ENCODE data around the gene CCDC149.

The CCDC149 gene

DNA sequence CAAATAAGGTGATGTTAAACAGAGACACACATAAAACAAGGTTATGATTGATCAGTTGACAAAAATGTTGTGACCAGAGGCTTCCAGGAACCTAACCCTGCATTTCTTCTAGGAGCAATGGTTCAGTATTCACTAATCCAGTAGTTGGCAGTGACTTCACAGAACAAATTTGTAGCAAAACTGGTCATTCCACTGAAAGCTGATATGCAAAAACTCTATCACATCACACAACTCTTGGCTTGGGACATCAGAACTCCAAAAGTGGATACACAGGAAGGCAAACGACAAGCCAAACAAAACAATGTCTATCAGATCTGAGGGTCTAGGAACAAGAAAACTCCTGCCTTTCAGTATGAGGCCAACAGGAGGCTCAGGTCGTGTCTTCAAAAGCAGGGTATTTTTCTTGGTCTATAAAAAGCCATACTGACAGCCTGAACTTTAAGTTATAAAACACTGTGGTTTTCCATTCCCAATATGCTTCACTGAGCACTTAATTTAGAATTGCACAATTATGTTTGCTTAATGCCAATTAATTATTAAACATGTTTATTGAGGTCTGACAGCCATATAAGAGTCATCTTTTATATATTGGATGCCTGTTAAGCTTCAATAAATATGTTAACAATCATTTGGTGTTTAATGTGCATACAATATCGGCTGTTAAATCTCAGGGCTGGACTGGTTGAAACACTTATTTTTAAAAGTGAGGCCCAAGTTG is 71.9 kb downstream of the CCDC149 start:
- DNase-seq (ENCODE audit: low read depth) = no peak

DNA sequence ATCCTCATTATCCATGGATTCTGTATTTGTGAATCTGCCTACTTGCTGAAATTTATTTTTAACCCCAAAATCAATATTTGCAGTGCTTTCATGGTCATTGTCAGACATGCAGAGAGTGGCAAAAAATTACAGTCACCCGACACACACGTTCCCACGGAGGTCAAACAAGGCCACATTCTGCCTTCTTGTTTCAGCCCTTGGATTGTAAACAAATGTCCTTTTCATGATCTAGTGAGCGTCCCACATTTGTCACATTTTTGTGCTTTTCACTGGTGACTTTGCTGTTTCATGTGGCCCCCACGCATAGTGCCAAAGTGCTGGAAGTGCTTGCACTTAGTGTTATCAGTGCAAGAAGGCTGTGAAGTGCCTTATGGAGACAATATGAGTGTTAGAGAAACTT is 72.5 kb downstream of the CCDC149 start:
- no peak for DNase-seq (ENCODE audit: low read depth)

DNA sequence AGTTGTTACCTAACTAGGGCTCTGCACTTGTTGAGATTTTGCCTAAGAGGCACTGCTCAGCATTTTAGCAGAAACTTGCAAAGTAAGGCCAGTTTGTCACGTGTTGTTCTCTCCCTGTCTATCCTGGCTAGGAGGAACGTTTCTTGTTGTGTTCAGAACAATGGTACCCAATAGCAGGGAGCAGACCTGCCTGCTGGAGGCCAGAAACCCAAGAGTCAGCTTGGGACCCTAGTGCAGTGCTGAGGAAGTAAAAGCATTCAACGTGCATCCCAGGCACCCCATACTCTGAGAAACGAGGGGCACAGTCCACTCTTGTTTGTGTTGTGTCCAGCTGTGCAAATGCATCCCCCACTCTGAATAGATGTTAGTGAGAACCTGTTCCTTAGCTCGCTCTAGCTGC is 75.1 kb downstream of the CCDC149 start:
- no peak for DNase-seq (ENCODE audit: low read depth)

DNA sequence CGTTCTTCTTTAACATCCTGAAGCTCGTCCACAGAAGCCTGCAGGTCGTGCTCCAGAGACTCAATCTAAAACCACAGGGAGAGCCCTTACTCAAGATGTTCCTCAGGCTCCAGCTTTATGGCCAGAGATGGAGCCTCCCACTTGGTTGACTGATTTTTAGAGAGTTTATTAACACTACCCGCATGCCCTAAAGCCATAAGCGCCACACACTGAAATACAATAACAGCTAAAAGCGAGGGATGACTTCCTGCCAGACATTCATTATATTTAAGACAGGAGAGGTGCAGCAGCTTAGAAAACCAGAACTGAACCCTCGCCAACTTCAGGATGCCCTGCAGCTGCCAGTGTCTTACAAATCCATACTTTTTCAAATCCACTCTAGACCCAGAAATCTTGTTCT is 75.5 kb downstream of the CCDC149 start:
- DNase-seq (ENCODE audit: low read depth) = no peak

DNA sequence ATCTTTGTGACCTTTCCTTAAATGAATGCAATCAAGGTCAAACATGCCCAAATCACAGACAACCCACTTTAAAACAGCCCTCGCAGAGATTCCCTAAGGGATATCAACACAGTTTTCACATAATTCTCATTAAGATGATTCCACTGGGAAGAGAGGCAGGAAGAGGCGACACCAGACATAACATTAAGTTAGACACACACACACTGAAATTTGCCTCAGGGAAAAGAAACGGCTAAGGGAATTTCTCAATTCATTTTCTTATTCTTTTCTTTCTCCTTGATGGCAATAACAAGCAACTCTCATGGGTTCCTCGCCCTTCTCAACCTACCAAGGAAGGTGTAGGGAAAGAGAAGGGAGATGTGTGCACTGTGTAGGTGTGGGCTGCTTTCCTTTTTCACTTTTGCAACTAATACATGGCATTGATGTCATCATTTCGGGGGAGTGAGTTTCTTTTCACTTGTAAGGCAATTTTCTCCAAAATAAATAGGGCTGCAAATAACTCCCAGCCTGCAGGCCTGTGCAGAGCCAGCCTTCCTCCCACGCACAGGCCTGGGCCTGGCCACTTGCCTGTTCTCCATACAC is 76.1 kb downstream of the CCDC149 start:
- no peak for DNase-seq (ENCODE audit: low read depth)

DNA sequence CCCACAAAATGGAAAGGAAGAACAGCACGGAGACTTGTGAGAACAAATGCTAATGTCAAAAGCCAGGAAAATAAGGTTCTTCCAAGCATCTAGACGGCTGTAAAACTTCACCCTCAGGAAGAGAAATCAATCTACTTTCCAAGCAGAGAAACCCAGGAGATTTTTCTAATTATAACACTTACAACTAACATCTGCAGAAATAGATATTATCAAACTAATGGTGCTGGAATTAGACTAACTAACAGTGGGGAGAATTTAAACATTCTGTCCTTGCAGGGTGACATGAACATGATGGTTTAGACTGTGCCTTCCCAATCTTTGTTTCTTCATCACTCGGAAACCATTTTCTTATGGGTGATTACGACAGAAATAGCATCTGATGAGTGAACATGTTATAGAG is 77.1 kb downstream of the CCDC149 start:
- DNase-seq (ENCODE audit: low read depth) = no peak

DNA sequence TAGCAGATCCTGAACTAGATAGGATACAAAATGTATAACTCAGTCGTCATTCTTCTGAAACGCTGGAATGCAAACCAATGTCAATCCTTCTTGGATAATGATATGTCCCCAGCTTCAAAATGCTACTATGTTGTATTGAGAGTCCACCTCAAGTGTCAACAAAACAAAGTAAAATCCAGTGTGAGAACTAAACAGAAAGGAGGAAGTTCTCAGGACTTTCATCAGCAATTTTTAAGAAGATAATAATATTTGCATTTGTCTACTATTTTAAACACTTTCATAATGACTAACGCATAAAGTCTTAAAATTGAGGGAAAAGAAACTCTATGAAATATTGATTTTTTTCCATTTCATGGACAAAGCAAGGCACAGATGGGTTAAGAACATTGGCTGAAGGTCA is 81.2 kb downstream of the CCDC149 start:
- no peak for DNase-seq (ENCODE audit: low read depth)

DNA sequence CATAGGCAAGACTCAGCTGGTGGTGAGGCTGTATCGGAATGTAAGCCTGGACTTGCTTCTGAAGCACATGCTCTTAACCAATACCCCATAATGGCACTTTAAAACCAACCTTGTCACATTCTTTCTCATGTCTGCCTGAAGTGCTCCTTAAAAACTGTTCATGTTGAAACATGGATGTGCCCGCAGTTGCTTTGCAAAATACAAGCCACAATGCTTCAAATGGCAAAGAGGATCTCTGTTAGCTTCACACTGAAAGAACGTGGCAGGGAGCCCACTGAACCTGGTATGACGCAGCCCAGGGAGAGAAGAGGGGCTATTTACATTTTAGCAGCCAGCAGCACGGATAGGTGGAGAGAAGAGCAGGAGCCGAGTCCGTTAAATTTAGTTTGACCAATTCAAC is 88.1 kb downstream of the CCDC149 start:
- no peak for DNase-seq (ENCODE audit: low read depth)

DNA sequence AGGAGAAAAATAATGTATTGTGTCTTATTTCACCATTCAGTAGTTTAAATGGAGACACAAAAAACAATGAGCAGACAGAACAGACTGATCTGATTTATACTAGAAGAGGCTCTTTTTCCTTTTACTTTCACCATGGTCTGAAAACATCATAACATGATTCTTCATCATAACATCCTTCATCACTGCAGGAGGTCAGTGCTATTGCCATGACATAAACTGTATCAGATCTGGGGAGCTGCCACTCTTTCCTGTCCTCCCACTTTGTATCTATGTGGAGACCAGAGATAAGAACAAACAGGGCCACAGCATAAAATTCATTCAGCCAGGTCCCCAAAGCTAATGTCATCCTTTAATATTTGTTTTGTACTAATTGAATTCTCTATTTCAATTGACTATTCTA is 92.3 kb downstream of the CCDC149 start:
- no peak for DNase-seq (ENCODE audit: low read depth)

DNA sequence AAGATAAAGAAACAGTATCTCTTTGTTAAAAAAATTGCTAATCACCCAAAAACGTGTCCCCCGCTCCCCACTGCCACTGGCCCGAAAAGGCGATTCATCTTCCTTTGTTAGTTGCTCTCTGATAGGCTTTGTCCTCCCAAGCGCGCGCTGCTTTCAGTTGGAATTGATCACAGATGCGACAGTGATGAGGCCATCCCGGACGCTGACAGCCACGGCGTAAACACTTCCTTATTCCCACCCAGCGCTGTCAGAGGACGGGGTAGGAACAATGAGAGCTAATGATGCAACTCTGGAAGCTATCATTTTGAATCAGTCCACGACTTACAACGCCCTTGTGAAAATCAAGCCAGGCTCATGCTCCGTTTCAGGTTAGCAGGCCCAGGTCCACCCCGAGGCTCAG is 96.0 kb downstream of the CCDC149 start:
- DNase-seq (ENCODE audit: low read depth) = no peak

DNA sequence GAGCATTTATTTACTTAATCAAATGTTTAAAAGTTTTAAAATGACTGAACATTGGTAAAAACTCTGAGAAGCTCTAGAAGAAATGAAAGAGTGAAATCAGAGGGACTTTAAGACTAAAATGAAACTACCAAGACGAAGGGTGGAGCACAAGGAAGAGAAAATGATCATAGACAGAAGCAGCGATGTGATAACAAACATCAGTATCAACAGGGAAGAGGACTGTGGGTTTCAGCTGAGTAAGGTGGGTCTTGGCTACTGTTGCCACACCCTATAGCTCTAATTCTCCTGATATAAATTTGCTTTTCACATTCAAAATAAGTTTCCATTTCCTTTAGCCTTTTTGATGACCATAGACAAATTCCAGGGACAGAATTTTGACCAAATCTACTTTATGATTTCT is 99.1 kb downstream of the CCDC149 start:
- no peak for DNase-seq (ENCODE audit: low read depth)

DNA sequence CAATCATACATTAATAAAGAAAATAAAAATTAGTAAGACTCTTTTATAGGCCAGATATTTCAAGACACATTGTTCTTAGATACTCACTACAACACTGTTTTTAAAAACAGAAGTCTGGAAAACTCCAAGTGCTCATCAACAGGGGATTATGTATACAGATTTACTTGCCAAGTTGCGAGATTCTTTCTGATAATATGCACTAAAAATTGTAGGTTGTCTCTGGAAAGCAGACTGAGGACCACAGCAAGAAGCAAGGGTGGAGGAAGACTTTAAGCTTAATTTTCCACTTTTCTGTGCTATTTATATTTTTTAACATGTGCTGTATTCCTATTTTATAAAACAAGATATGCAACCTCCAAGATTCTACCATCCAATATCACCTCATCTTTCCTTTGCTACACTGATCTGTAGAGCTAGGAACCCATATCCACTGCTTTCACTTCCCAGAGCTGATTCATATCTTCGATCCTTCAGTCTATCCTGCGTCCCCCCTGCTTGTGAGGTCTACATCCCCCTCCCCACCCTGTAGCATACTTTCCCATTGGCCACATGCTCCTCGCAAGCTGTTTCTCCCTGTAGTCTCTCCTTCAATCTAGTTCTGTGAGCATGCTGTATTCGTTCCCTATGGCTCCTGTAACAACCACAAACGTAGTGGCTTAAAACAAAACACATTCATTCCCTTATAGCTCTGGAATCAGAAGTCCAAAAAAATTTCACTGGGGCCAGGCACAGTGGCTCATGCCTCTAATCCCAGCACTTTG is 101.8 kb downstream of the CCDC149 start:
- DNase-seq (ENCODE audit: low read depth) = no peak

DNA sequence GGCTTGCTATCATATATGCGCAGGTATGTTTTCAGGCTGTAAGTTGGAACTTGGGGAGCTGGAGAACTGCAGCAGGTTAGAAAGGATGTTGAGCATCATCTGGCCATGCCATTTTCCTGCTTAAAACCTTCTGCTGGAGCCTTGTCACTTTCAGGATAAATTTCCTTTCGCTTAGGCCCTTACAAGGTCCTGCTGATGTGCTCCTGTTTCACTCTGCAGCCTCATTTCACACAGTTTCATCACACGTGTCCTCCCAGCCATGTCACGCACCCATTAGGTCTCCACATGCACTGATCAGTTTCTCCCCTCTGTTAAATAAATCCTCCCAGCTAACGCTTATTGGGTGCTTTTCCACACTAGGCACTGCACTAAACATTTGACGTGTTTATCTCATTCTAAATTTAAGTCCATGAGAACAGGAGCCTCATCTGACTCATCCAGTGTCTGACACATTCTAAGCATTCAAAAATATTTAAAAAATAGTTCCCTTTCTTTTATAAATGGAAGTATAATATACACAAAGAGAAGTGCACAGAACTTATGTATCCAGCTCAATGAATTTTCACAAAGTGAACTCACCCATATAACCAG is 102.9 kb downstream of the CCDC149 start:
- no peak for DNase-seq (ENCODE audit: low read depth)

DNA sequence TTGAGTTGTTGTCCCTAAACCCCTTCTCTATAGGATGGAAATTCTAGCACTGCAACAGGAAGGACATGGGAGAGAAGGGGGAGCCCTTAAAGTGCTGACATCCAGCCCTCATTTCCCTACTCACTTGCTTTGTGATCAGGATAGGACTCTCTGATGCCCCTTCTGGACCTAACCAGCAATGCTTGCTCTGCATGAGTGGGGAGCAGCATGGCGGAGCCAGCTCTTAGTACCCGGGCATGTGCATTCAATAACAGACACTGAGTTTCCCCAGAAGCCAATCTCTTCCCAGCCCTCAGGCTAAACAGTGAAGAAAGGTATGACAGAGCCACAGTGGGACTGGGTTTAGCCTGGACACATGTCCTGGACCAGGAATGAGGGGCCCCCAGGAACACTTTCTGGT is 103.5 kb downstream of the CCDC149 start:
- no peak for DNase-seq (ENCODE audit: low read depth)

DNA sequence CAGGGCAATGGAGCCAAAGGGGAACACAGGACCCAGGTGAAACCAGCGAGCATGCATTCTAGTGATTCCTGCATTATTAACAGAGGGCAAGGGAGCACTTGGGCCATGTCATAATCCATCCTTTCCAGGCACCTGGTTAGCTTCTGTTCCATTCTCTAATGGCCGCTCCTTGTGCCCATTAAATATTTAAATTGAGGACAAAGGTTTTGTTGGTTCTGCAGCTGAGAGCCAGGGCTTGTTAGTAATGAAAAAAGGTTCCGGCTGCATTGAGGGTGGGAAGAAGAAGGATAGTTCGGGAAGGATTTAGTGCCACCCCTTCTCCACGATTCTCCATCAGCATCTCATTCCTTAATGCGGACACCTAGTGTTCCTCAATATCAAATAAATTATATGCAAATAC is 103.9 kb downstream of the CCDC149 start:
- no peak for DNase-seq (ENCODE audit: low read depth)

DNA sequence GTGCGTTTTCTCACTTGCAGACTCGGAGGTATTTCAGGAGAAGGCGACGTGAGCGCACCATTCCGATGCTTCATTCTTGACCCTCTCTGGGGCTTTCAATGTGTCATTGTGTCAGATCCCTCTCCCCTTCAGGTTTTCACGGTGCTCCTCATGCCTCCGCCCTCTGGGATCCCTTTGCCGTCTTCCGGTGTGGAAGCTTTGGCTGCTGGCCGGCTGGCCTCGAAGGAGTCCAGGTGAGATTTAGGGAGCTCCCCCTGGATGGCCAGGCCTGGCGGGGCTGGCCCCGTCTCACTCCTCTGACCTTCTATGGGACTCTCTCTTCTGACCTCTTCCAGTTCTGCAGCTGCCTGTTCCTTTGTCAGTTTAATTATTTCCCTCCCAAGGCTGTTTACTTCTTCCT is 104.6 kb downstream of the CCDC149 start:
- DNase-seq (ENCODE audit: low read depth) = no peak

DNA sequence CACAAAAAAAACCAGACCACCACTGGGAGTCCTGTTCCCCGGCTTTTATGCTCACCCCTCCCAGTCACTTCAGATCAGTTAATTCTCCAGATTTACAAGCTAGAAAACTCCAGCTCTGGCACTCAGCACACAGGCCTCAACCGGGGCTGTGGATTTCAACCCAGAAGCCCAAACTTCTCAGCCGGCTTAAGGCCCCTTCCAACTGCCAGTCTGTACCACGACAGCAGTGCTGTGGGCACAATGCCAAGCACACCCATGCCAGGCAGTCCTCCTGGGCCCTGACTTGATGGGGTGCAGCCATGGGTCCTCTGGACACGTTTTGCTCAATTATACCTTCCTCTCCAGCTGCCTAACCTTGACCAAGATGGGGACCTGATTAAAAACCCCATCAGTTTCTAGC is 105.2 kb downstream of the CCDC149 start:
- no peak for DNase-seq (ENCODE audit: low read depth)

DNA sequence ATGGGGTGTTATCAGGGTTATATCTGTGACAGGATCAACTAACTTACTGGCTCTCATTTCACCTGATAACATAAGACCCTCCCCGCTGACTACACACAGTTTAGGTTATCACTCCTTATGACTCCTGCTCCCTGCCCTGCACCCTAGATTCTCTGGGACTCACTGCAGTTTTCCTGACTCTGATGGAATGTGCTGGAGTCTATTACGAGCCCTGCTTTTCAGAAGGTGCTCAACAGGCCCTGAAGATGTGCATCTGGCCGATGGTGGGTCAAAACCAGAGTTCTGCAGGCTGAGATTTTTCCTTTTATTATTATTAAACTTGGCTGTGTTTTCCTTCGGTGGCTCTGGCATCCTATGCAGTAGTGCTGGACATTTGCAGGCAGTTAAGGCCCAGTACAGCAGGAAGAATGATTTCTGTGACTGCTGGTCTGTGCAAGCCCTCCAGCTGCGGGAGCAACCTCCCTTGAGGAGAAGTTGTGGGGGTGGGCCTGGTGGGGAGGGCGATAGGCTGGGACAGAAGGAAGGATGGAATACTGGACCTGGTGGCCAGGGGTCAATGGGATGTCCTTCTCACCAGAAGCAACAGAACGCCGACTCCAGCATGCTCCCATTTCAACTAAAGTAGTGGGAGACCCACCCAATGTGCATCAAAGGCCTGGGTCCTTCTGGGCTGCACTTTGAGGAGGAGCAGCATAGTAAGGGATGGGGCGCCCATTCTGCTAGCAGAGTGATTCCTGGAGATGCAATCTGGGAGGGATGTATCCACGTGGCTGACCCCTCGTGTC is 106.4 kb downstream of the CCDC149 start:
- no peak for DNase-seq (ENCODE audit: low read depth)

DNA sequence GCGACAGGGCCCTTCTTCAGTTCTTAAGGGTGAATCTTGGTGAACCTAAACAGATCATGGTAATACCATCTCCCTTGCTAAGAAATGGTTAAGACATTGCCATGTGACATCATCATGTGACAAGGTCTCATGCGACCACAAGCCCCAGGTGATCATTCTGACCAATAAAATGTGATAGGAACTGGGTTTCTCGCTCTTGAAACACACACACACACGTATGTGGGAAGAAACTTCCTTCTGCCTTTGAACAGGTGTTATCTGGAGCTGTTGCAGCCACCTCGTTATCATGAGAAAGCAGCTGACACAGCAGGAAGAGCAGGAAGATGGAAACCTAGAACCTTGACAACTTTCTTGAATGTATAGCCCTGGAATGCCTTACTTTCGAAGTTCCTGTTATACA is 107.3 kb downstream of the CCDC149 start:
- DNase-seq (ENCODE audit: low read depth) = no peak

DNA sequence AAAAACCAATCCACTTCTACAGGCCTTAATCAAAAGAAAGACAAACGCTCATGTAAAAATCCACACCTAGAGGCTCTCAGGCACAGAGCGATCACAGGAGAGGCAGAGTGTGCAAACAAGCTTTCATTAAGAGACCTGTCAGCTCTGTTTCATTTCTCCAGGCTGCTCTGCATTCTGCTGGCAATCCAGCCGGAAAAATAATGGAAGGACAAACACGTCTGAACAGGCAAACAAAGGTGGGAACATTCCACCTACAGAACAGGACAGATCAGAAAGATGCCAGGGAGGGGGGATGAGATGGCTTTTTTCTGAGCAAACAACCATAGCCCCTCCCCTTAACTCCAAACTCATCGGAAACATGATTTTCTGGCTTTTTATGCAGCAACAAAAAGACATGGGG is 107.8 kb downstream of the CCDC149 start:
- DNase-seq (ENCODE audit: low read depth) = no peak

DNA sequence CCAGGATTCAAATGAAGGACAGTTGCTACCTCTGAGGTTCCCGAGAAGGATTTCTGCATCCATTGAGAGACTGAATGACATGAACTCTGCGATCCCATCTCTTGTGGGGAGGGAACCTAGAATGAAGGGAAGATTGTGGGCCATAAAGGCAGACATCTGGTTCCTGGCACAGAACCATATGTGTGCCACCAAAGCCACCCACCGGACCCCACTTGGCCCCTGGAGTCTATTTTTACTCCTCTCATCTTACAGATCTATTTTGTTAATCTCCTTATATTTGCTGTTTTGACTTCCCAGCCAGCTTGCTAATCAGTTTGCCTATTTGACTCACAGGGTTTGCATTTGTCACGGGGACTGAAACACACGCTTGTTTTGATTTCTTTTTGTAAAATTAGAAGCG is 110.2 kb downstream of the CCDC149 start:
- DNase-seq (ENCODE audit: low read depth) = no peak

DNA sequence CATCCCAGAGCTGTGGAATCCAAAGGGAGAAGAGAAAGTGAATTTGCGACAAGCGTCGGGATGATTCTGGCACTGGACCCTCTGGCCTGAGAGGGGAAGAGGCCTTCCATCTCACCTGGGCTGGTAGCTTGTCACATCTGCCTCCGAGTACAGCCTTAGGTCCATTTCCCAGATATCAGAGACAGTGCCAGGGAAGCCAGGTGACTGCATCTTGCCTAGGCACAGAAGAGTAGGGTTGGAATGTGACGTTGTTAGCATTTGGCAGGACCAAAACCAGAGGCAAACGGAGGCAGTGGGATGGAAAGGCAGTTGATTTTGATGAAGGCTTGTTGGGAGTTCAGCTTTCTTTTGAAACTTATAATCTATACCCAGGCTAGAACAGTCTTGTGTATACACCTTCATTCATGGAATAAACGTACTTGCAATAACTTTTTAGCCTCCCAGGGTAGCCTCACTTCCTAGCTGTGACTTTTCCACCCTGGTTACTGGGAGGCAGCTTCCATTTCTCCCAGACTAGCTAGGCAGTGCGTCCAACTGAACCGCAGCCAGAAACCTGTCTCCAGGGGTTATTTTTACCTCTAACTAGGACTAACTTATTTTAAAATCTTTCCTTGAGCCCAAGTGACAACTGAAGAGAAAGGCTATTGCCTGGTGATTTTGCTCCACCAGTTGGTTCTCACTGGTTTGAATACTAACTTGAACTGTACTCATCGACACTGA is 111.5 kb downstream of the CCDC149 start:
- DNase-seq (ENCODE audit: low read depth) = no peak

Measured in stimulated activated CD8-positive, alpha-beta memory T cell treated with anti-CD3 and anti-CD28 coated beads, Interleukin-12 subunit alpha, Interleukin-12 subunit beta, amount 100 ng/mL, for 4 hours (primary cell).